Measurements from ENCODE around the gene FAM107A.

The FAM107A gene

DNA sequence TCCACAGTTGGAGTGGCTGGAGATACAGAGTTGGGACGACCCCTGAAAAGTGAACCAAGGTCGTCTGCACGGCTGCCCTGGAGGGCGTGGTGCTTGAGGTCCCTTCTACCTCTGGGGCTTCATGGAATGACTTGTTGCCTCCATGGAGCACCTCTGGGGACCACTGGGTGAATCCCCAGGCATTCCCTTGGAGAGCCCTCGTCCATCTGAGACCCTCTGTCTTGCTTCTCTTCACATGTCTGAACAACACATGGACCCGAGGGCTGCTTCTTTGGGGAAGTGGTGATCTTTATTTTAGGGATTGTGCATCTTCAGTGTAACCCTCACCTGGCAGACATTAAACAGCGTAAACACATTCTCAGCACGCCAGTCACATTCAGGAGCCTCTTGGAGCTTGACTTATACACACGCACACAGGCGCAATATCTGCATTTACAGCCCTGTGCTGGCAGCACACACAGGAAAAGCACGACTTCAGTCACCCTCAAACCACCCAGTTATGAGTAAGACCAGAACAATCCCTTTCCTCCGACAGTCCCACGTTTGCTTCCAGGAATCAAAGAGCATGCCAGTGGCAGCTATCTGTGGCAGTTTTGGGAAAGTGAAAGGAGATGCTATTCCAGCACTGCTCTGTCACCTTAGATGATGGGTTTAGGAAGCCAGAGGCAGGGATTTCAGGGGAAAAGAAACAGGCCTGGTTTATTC is 12.6 kb downstream of the FAM107A start:
- H3K4me3 ChIP-seq (replicated peaks; ENCODE audit: low read depth, low read length): no peak overlapping the region
- DNase-seq (ENCODE audit: extremely low read depth, low read depth): peak; percentile 54
- TF ChIP-seq, protein P1, sequence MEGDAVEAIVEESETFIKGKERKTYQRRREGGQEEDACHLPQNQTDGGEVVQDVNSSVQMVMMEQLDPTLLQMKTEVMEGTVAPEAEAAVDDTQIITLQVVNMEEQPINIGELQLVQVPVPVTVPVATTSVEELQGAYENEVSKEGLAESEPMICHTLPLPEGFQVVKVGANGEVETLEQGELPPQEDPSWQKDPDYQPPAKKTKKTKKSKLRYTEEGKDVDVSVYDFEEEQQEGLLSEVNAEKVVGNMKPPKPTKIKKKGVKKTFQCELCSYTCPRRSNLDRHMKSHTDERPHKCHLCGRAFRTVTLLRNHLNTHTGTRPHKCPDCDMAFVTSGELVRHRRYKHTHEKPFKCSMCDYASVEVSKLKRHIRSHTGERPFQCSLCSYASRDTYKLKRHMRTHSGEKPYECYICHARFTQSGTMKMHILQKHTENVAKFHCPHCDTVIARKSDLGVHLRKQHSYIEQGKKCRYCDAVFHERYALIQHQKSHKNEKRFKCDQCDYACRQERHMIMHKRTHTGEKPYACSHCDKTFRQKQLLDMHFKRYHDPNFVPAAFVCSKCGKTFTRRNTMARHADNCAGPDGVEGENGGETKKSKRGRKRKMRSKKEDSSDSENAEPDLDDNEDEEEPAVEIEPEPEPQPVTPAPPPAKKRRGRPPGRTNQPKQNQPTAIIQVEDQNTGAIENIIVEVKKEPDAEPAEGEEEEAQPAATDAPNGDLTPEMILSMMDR (IDR thresholded peaks at IDR 0.05; ENCODE audit: low read depth, low read length, missing control alignments): no peak

DNA sequence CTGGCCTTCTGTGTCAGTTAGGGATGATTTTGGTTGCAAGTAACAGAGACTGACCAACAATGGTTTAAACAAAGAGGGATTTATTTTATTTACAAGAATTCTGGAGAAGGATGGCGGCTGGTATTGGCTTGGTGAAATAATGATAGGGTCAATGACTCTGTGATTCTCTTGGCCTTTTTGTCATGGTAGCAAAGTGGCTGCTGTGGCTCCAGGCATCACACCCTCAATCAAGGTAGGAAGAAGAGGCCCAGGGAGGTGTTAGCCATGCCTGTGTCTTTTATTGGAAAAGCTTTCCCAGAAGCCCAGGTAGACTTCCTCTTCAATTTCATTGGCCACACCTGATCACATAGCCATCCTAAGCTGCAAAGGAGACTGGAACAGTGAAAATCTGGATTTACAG is 13.1 kb downstream of the FAM107A start:
- no peak overlapping the region for H3K4me3 ChIP-seq (replicated peaks; ENCODE audit: low read depth, low read length)
- TF ChIP-seq, protein P1 (IDR thresholded peaks at IDR 0.05; ENCODE audit: low read depth, low read length, missing control alignments): no peak
- DNase-seq (ENCODE audit: extremely low read depth, low read depth): no peak

DNA sequence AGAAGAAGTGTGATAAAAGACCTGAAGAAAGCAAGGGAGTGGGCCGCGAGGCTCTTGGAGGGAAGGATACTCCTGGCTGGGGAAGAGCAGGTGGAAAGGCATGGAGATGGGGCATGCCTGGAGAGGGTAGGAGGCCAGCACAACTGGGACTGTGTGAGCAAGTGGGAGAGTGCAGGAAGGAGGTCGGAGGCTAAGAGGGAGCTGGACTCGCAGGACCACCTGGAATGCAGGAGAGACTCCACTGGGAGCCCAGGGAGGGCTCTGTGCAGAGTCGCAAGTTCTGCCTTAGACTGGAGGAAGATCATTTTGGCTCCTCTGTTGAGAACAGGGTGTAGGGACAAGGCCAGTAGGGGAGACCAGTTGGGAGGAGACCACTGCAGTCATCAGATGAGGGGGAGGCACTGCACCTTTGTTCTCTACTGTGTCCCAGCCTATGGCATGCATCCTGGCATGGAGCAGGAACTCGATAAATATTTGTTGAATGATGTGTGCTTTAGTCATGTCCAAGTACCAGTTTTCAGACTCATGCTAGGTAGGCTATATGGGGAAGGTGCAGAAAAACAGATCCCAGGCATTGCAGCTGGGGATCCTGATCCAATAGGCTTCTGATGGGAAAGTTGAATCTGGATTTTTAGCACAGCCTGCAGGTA is 13.7 kb downstream of the FAM107A start:
- TF ChIP-seq, protein P1 (IDR thresholded peaks at IDR 0.05; ENCODE audit: low read depth, low read length, missing control alignments): no peak
- no peak for DNase-seq (ENCODE audit: extremely low read depth, low read depth)
- H3K4me3 ChIP-seq (replicated peaks; ENCODE audit: low read depth, low read length): no peak overlapping the region

DNA sequence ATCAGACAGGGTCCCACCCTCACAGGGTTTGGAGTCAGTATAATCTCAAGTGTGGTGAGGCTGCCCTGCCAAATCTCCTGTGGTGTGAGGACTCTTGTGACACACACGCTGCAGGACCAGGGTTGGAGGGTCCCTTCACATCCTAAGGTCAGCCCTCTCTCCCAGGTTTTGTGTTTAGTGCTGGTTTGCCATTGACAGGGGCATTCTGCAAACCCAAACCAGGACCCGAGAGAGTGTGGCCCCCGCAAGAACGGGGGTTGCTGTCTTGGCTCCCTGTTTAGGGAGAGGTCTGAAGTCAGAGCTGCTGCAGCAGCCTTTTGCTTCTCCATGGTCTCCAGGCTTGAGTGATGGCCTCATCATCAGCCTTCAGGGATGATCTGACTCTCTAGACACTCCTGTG is 14.7 kb downstream of the FAM107A start:
- no peak overlapping the region for H3K4me3 ChIP-seq (replicated peaks; ENCODE audit: low read depth, low read length)
- TF ChIP-seq, protein P1 (IDR thresholded peaks at IDR 0.05; ENCODE audit: low read depth, low read length, missing control alignments): no peak
- DNase-seq (ENCODE audit: extremely low read depth, low read depth): no peak

DNA sequence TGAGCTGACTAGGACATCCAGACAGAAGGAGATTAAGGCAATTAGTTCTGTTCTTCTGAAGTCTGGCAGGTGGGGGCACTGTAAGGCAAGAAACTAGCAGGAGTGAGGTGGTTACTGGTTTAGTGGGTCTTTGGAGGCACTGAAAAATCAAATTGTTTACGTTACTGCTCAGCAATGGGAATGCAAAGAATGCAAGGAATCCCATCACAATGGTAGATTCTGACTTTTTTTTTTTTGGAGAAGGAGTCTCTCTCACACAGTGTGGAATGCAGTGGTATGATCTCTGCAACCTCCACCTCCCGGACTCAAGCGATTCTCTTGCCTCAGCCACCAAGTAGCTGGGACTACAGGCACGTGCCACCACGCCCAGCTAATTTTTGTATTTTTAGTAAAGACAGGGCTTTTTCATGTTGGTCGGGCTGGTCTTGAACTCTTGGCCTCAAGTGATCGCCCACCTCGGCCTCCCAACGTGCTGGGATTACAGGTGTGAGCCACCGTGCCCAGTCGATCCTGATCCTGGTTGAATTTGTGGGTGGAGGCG is 16.4 kb downstream of the FAM107A start:
- H3K4me3 ChIP-seq (replicated peaks; ENCODE audit: low read depth, low read length): no peak overlapping the region
- TF ChIP-seq, protein P1 (IDR thresholded peaks at IDR 0.05; ENCODE audit: low read depth, low read length, missing control alignments): peak; percentile 67
- peak; percentile 92 for DNase-seq (ENCODE audit: extremely low read depth, low read depth)

DNA sequence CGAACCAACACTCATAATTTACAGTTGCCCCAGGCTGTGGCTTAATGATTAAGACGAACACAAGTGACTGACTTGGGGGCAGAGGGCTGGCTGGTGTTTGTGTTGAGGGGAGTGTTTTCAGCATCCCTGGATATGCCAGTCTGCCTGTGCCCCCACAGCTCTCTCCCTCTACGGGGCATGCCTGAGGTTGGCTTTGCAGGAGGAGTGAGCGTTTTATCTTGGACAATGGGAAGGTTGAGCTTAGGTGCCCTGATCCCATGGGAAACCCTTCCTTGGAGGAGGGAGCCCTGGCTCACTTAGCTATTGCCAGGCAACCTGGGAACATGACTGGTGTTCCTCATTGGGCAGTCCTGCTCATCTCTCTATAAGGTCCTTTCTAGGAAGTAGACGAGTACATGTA is 17.6 kb downstream of the FAM107A start:
- TF ChIP-seq, protein P1 (IDR thresholded peaks at IDR 0.05; ENCODE audit: low read depth, low read length, missing control alignments): no peak
- DNase-seq (ENCODE audit: extremely low read depth, low read depth): no peak
- H3K4me3 ChIP-seq (replicated peaks; ENCODE audit: low read depth, low read length): no peak overlapping the region

All from HFF-Myc (cell line).